CD4-positive, alpha-beta T cell treated with Interleukin-6 for 4 hours (primary cell): ENCODE data around the gene C4B.
"Not testable (repeated sequence)": the region's sequence is repeated elsewhere in the genome, so short reads cannot be mapped to it uniquely, and the experiment has no call there.

Experiments used
- DNase-seq: peaks from one replicate; pipeline ENCODE4 v3.0.0-alpha.2; 2020; ENCODE audit warnings: mixed read lengths

C4B gene

DNA sequence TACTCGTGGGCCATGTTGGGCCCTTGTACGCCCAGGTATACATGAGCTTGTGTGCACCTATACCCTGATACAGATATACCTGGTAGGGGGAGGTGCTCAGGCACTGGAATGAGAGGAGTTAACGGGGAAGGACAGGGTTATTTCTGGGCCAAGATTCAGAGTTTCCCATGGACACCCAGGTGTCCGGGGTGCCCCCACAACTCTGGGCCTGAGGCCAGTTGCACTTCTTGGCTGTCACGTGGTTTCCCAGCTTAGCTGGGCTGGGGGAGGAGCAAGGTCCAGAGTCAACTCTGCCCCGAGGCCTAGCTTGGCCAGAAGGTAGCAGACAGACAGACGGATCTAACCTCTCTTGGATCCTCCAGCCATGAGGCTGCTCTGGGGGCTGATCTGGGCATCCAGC, 32.9 kb upstream of the C4B start, which contains the start of gene C4A:
Gene C4A, plus strand, starts transcription at position 314 of the 400 bp plus-strand sequence. Its CDS starts 51 bp downstream, at position 365.
- not testable (repeated sequence) for DNase-seq

DNA sequence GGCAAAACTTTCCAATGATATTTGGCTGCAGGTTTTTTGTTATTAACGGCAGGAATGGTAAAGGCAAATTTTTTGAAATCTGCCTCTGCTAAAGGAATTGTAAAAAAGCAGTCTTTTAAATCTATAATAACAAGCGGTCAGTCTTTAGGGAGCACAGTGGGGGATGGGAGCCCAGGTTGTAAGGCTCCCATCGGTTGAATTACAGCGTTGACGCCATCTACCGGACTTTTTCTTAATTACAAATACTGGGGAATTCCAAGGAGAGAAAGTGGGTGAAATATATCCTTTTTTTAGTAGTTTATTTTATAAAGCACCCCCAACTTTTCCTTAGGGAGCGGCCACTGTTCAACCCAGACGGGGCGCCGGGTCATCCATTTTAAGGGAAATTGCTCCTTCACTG, 25.2 kb upstream of the C4B start:
- DNase-seq = not testable (repeated sequence)

DNA sequence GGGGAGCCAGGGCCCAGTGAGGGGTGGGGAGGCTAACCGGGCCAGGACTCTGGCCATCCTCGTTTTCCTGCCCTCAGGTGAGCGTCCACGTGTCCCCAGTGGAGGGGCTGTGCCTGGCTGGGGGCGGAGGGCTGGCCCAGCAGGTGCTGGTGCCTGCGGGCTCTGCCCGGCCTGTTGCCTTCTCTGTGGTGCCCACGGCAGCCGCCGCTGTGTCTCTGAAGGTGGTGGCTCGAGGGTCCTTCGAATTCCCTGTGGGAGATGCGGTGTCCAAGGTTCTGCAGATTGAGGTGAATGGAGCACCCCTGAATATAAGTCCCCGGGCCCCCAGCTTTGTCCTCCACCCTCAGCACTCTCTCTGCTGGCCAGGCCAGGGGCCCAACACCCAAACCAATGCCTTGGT, 20.2 kb upstream of the C4B start:
- DNase-seq = not testable (repeated sequence)

DNA sequence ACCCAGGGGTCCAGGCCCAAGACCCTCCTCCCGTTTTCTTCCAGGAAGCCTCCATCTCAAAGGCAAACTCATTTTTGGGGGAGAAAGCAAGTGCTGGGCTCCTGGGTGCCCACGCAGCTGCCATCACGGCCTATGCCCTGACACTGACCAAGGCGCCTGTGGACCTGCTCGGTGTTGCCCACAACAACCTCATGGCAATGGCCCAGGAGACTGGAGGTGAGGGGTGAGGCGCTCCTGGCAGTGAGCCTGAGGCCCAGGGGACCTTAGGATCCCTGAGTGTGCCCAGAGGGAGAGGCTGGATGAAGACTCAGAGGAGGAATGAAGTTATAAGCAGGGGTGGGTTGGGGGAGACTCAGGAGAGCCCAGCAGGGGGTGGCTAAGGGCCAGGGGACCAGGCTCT, 18.2 kb upstream of the C4B start:
- DNase-seq = not testable (repeated sequence)

DNA sequence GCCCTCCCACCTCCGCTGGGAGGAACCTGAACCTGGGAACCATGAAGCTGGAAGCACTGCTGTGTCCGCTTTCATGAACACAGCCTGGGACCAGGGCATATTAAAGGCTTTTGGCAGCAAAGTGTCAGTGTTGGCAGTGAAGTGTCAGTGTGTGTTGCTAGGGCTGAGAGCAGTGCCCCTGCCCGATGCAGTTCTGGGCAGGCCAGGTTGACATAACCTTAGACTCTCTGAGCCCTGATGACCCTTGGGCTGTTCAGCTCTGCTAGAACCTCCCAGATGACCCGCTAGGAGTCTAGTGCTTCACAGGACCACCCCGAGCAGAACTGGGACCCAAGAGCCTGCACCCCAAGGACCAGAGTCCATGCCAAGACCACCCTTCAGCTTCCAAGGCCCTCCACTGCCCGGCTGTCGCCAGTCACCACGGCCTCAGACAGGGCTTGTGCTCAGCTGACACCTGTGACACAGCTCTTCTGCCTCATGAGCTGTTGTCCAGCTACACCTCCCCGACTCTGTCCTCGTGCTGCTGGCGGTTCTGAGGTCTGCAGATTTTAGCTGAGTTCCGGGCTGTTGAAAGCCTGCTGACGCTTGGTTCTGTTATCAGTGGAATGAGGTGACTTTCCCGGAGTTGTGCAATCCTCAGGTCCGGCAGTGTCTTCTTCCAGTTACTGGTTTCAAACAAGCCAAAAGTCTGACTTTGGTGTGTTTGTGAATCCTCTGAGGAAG, 11.9 kb upstream of the C4B start:
- not testable (repeated sequence) for DNase-seq

DNA sequence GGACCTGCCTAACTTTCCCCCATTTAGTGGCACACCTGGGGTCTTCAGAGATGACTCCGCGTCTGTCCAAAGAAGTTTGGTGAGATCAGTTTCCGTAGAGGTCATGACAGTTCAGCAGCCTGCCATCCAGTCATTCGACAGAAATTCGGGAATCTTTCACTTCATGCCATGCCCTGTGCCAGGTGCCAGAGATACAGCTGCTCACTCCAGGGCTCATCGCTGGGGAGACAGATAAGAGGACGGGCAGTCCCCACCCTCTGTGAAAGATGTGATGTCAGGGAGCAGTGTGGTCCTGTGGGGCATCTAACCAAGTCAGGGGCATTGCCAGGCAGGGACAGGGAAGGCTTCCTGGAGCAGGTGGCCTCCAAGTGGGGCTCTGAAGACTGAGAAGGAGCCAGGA, 11.3 kb upstream of the C4B start:
- DNase-seq = not testable (repeated sequence)

DNA sequence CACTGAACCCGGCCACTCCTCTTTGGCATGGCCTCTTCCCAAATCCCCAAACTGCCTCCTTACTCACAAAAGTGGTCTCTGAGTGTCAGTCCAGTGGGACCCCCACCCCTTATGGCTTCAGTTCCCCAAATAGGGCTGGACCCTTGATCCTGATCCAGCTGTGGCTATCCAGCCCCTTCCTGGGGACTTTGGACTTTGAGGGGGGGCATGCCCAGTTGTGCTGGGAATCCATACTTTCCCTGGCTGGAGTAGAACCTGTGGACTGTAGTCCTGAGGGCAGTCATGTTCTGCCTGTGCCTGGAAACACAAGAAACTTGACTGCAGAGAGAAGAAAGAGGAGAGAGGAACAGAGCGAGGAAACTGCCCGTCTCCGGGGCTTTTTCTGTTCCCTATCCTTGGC, 10.2 kb upstream of the C4B start:
- DNase-seq = not testable (repeated sequence)

DNA sequence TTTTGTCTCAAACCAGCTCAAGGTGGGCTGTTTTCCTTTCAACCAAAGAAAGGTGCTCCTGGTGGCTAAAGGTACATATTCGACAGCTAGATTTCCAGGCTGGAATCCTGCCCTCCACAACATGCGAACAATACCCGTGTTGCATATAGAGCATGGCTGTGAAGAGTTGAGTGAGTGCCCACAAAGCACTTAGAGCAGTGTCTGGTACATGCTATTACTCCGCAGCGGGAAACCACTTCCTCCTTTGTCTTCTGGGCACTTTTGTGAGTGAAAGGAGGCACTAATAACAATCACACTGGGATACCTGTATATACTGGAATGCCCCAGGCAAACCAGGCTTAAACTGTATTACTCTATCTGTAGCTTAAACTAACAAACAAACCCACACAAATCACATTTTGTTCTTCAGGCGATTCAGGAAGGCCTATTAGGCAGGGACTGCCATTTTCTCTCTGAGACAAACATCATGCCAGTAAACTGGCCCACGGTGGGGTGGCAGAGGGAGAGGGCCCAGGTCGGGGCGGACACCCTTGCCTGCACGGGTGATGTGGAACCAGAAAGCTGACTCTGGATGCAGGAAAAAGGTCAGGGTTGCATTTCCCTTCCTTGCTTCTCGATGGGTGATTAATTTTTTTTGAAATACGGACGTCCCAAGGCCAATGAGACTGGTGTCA, 9.6 kb upstream of the C4B start:
- DNase-seq = not testable (repeated sequence)

DNA sequence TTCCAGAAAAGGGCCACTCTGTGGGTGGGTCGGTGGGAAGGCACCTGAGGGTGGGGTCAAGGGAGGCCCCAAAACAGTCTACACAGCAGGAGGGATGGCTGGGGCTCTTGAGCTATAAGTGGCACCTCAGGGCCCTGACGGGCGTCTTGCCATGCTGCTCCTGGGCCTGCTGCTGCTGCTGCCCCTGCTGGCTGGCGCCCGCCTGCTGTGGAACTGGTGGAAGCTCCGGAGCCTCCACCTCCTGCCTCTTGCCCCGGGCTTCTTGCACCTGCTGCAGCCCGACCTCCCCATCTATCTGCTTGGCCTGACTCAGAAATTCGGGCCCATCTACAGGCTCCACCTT, 9.1 kb upstream of the C4B start:
- DNase-seq = not testable (repeated sequence)

DNA sequence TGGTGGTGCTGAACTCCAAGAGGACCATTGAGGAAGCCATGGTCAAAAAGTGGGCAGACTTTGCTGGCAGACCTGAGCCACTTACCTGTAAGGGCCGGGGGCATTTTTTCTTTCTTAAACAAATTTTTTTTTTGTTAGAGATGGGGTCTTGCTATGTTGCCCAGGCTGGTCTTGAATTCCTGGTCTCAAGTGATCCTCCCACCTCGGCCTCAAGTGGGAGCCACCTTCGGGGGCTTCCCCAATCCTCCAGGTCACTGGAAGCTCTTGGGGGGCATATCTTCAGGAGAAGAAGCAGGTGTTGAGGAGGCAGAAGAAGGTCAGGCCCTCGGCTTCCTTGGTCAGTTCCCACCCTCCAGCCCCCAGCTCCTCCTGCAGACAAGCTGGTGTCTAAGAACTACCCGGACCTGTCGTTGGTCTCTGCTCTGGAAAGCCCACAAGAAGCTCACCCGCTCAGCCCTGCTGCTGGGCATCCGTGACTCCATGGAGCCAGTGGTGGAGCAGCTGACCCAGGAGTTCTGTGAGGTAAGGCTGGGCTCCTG, 8.5 kb upstream of the C4B start:
- DNase-seq = not testable (repeated sequence)

DNA sequence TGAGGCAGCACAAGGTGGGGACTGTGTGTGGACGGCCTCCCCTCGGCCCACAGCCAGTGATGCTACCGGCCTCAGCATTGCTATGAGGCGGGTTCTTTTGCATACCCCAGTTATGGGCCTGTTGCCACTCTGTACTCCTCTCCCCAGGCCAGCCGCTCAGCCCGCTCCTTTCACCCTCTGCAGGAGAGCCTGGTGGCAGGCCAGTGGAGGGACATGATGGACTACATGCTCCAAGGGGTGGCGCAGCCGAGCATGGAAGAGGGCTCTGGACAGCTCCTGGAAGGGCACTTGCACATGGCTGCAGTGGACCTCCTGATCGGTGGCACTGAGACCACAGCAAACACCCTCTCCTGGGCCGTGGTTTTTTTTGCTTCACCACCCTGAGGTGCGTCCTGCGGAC, 7.5 kb upstream of the C4B start:
- DNase-seq = not testable (repeated sequence)

DNA sequence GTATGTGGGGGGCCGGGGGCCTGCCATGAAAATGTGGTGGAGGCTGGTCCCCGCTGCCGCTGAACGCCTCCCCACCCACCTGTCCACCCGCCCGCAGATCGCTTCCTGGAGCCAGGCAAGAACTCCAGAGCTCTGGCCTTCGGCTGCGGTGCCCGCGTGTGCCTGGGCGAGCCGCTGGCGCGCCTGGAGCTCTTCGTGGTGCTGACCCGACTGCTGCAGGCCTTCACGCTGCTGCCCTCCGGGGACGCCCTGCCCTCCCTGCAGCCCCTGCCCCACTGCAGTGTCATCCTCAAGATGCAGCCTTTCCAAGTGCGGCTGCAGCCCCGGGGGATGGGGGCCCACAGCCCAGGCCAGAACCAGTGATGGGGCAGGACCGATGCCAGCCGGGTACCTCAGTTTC, 6.6 kb upstream of the C4B start:
- DNase-seq = not testable (repeated sequence)

DNA sequence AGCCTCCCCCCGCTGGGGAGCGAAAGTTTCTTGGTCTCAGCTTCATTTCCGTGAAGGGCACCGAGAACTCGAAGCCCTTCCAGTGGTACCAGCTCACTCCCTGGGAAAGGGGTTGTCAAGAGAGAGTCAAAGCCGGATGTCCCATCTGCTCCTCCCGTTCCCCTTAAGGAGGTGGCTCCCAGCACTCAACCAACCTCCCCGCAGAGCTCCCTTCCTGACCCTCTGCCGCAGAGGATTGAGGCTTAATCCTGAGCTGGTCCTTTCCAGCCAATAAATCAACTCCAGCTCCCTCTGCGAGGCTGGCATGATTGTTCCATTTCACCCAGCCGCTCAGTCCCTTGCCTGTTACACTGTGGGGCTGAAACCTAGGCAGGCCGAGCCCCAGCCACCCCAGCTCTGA, 6.0 kb upstream of the C4B start:
- DNase-seq = not testable (repeated sequence)

DNA sequence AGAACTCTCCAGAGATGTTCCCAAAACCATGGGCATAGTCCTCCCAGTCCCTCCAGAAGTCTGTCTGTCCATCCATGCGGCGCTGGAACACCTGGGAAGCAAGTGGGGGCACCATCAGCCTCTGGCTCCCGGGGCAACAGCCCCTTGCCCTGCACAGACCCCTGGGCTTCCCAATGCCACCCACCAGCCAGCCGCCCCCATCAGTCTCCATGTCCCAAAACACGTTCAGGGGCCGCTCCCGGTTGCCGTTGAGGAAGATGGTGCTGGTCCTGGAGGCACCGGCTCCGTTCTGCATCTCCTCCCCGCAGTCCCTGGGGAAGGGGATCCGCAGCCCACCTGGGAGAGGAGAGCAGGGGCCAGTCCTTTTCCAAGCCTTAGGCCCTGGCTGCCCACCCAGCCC, 5.1 kb upstream of the C4B start:
- DNase-seq = not testable (repeated sequence)

DNA sequence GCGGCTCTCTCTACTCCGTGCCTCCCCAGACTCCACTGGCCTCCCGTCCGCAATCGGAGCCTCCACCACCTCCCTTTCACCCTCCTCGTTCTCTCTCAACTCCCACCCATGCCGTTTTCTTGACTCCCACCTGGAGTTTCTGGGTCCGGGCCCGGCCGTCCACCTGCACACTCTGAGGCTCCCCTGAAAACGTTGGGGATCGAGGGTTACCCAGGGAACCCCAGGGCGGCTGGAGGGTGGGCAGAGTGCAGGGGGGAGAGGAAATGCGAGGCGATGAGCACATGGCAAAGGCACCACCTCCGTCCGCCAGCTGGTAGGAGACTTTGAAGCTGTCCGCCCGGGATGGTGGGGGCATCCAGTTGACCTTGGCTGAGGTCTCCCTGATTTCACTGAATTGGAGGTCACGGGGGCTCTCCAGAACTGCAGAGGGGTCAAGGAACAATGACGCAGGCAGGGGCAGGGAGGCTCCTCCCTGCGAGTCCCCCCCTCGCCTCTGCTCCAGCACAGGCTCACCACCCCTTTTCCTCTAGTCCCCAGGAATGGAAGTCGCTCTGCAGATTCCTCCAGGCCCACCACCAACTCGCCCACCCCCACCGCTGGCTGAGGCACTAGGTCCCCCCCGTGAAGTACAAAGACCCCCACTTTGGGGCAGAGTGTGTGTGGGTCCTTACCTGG, 3.6 kb upstream of the C4B start:
- not testable (repeated sequence) for DNase-seq

DNA sequence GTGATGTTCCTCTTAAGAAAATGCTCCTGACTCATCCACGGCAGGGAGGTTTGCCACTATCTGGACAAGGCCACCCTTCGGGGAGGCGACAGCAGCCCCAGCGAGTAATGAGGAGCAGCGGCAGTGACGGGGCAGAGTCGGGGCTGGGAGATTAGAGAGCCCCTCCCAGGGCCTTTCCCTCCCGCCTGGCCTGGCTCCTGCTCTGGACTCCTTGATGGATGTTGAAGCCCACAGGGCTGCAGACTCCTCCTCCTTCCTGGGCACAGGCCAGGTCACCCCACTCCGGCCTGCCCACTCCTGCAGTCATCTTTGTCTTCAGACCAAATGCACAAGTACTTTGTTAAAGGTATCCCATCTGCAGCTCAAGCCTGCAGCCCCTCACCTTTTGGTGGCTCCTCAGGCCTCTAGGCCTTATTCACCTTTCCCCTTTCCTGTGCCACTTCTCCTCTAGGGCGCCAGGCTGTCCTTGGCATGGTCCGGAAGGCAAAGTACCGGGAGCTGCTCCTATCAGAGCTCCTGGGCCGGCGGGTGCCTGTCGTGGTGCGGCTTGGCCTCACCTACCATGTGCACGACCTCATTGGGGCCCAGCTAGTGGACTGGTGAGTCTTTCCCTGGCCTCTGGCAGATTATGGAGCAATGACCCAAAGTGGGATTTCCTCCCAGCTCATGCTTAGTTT, 1.5 kb upstream of the C4B start:
- DNase-seq = not testable (repeated sequence)

DNA sequence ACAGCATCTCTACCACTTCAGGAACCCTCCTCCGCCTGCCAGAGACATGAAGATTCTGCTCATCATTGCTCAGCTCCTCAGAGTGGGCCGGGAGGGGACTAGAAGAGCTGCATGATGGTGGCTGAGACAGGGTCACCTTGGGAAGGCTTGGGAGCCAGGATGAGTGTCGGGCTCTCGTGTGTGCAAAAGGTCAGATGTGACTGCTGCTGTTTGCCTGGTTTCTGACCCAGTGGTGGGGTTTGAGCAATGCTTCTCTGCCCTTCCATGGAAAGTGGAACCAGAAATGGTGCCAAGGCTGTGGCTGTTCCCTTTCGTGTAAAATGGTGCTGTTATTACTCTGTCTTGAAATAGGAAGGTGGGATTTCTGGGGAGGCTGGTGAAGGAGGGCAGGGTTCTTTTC, 857 bp upstream of the C4B start:
- not testable (repeated sequence) for DNase-seq

DNA sequence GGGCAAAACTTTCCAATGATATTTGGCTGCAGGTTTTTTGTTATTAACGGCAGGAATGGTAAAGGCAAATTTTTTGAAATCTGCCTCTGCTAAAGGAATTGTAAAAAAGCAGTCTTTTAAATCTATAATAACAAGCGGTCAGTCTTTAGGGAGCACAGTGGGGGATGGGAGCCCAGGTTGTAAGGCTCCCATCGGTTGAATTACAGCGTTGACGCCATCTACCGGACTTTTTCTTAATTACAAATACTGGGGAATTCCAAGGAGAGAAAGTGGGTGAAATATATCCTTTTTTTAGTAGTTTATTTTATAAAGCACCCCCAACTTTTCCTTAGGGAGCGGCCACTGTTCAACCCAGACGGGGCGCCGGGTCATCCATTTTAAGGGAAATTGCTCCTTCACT, 7.5 kb downstream of the C4B start:
- DNase-seq = not testable (repeated sequence)

DNA sequence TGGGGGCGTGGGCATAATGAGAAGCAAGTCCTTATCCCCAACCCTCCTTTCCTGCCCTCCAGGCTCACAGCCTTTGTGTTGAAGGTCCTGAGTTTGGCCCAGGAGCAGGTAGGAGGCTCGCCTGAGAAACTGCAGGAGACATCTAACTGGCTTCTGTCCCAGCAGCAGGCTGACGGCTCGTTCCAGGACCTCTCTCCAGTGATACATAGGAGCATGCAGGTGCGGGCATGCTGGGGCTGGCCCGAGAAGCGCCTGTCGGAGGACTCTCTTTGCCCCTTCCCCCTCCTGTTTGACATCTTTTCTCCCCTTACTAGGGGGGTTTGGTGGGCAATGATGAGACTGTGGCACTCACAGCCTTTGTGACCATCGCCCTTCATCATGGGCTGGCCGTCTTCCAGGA, 14.0 kb downstream of the C4B start:
- DNase-seq = not testable (repeated sequence)

DNA sequence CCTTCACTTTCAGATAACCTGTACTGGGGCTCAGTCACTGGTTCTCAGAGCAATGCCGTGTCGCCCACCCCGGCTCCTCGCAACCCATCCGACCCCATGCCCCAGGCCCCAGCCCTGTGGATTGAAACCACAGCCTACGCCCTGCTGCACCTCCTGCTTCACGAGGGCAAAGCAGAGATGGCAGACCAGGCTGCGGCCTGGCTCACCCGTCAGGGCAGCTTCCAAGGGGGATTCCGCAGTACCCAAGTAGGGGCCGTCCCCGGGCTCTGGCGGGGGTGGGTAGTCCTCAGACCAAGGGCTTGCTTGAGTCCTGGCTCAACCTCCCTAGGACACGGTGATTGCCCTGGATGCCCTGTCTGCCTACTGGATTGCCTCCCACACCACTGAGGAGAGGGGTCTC, 15.0 kb downstream of the C4B start:
- DNase-seq = not testable (repeated sequence)

DNA sequence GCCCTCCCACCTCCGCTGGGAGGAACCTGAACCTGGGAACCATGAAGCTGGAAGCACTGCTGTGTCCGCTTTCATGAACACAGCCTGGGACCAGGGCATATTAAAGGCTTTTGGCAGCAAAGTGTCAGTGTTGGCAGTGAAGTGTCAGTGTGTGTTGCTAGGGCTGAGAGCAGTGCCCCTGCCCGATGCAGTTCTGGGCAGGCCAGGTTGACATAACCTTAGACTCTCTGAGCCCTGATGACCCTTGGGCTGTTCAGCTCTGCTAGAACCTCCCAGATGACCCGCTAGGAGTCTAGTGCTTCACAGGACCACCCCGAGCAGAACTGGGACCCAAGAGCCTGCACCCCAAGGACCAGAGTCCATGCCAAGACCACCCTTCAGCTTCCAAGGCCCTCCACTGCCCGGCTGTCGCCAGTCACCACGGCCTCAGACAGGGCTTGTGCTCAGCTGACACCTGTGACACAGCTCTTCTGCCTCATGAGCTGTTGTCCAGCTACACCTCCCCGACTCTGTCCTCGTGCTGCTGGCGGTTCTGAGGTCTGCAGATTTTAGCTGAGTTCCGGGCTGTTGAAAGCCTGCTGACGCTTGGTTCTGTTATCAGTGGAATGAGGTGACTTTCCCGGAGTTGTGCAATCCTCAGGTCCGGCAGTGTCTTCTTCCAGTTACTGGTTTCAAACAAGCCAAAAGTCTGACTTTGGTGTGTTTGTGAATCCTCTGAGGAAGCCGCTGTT, 20.9 kb downstream of the C4B start:
- not testable (repeated sequence) for DNase-seq

DNA sequence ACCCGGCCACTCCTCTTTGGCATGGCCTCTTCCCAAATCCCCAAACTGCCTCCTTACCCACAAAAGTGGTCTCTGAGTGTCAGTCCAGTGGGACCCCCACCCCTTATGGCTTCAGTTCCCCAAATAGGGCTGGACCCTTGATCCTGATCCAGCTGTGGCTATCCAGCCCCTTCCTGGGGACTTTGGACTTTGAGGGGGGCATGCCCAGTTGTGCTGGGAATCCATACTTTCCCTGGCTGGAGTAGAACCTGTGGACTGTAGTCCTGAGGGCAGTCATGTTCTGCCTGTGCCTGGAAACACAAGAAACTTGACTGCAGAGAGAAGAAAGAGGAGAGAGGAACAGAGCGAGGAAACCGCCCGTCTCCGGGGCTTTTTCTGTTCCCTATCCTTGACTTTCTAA, 22.5 kb downstream of the C4B start:
- DNase-seq = not testable (repeated sequence)
